WTC11 (cell line): ENCODE results near the gene SLC30A9. TPM values are rescaled to one million over a fixed set of nuclear protein-coding genes. Genes with fewer than 3 reads are reported as not detected.

Source experiments
- ATAC-seq: fragments of 200-7000 bp; cut with Tn5 transposase; 2 replicates; pipeline ENCODE4 v1.10.0; 2021; ENCODE audit warnings: mild to moderate bottlenecking, moderate library complexity
- CTCF ChIA-PET: fragments of 300-600 bp; sonication (Branson Sonifier 250); formaldehyde crosslinking; loops from one replicate; lab custom pipeline; 2021; ENCODE audit warnings: antibody characterized with exemption; lab: Charles Lee
- POLR2A ChIA-PET: fragments of 350-600 bp; sonication (Branson Sonifier 250); formaldehyde crosslinking; loops from one replicate; lab custom pipeline; 2021; ENCODE audit warnings: antibody characterized with exemption; lab: Charles Lee
- DNase-seq: peaks from one replicate; pipeline ENCODE4 v3.0.0; 2021; ENCODE audit warnings: low spot score
- H3K27ac Mint-ChIP-seq: 2 replicates; pipeline ENCODE4 v1.8.0; 2021; ENCODE audit warnings: mixed read lengths
- H3K27me3 Mint-ChIP-seq: 2 replicates; pipeline ENCODE4 v1.8.0; 2021; ENCODE audit warnings: low read depth, mild to moderate bottlenecking, moderate library complexity, mixed read lengths
- H3K36me3 Mint-ChIP-seq: 2 replicates; pipeline ENCODE4 v1.8.0; 2021; ENCODE audit warnings: mixed read lengths
- H3K4me1 Mint-ChIP-seq: 2 replicates; pipeline ENCODE4 v1.8.0; 2022; ENCODE audit warnings: mixed read lengths
- H3K4me3 Mint-ChIP-seq: 2 replicates; pipeline ENCODE4 v1.8.0; 2021; ENCODE audit warnings: mild to moderate bottlenecking, moderate library complexity, mixed read lengths
- H3K9me3 Mint-ChIP-seq: 2 replicates; pipeline ENCODE4 v1.8.0; 2021; ENCODE audit warnings: mixed read lengths
- CBFB ChIP-seq: sonication (generic); formaldehyde crosslinking; IDR thresholded peaks from 2 replicates; pipeline ENCODE4 v1.8.1; 2022; ENCODE audit warnings: mild to moderate bottlenecking, low read depth, missing genetic modification reagents
- CDX4 ChIP-seq: fragments of 250-450 bp; sonication (Bioruptor Pico); IDR thresholded peaks from 2 replicates; pipeline ENCODE4 v1.9.0; 2021; ENCODE audit warnings: moderate library complexity, mild to moderate bottlenecking, inconsistent platforms, borderline replicate concordance
- CREB1 ChIP-seq: sonication (generic); formaldehyde crosslinking; IDR thresholded peaks from 2 replicates; pipeline ENCODE4 v1.8.0; 2023; ENCODE audit warnings: mild to moderate bottlenecking, missing genetic modification reagents
- CREM ChIP-seq: sonication (generic); formaldehyde crosslinking; IDR thresholded peaks from 2 replicates; pipeline ENCODE4 v1.8.1; 2022; ENCODE audit warnings: mild to moderate bottlenecking, missing genetic modification reagents, moderate library complexity
- FOXJ3 ChIP-seq: sonication (generic); formaldehyde crosslinking; IDR thresholded peaks from 2 replicates; pipeline ENCODE4 v1.9.0; 2021; ENCODE audit warnings: missing genetic modification reagents, mild to moderate bottlenecking, borderline replicate concordance
- FOXP4 ChIP-seq: sonication (generic); formaldehyde crosslinking; IDR thresholded peaks from 2 replicates; pipeline ENCODE4 v1.8.0; 2022; ENCODE audit warnings: mild to moderate bottlenecking, missing genetic modification reagents
- GABPB1 ChIP-seq: sonication (generic); formaldehyde crosslinking; IDR thresholded peaks from 2 replicates; pipeline ENCODE4 v1.8.1; 2023; ENCODE audit warnings: mild to moderate bottlenecking, missing genetic modification reagents
- HMGA2 ChIP-seq: fragments of 250-450 bp; sonication (Bioruptor Pico); IDR thresholded peaks from 2 replicates; pipeline ENCODE4 v1.4.0; 2021; ENCODE audit warnings: mild to moderate bottlenecking, moderate library complexity
- HMGXB4 ChIP-seq: sonication (generic); formaldehyde crosslinking; IDR thresholded peaks from 2 replicates; pipeline ENCODE4 v1.8.1; 2023; ENCODE audit warnings: mild to moderate bottlenecking, moderate library complexity, missing genetic modification reagents
- MAX ChIP-seq: sonication (generic); formaldehyde crosslinking; IDR thresholded peaks from 2 replicates; pipeline ENCODE4 v1.8.0; 2022; ENCODE audit warnings: mild to moderate bottlenecking, missing genetic modification reagents
- MYBL2 ChIP-seq: sonication (generic); formaldehyde crosslinking; IDR thresholded peaks from 2 replicates; pipeline ENCODE4 v1.8.1; 2023; ENCODE audit warnings: mild to moderate bottlenecking, moderate library complexity, missing genetic modification reagents
- NFATC4 ChIP-seq: fragments of 250-450 bp; sonication (Bioruptor Pico); IDR thresholded peaks from 2 replicates; pipeline ENCODE4 v1.9.0; 2021; ENCODE audit warnings: mild to moderate bottlenecking
- NFYB ChIP-seq: sonication (generic); formaldehyde crosslinking; conservative IDR thresholded peaks from 2 replicates; pipeline ENCODE4 v1.8.0; 2022; ENCODE audit warnings: low read depth, missing genetic modification reagents
- NR3C1 ChIP-seq: sonication (generic); formaldehyde crosslinking; conservative IDR thresholded peaks from 2 replicates; pipeline ENCODE4 v1.8.1; 2023; ENCODE audit warnings: low read depth, mild to moderate bottlenecking, missing genetic modification reagents
- SMAD4 ChIP-seq: sonication (generic); formaldehyde crosslinking; IDR thresholded peaks from 2 replicates; pipeline ENCODE4 v1.8.0; 2022; ENCODE audit warnings: mild to moderate bottlenecking, missing genetic modification reagents
- TEAD4 ChIP-seq: sonication (generic); formaldehyde crosslinking; IDR thresholded peaks from 2 replicates; pipeline ENCODE4 v1.8.0; 2022; ENCODE audit warnings: mild to moderate bottlenecking, missing genetic modification reagents
- TP53 ChIP-seq: sonication (generic); formaldehyde crosslinking; IDR thresholded peaks from 2 replicates; pipeline ENCODE4 v1.8.1; 2023; ENCODE audit warnings: mild to moderate bottlenecking, missing genetic modification reagents
- USF2 ChIP-seq: sonication (generic); formaldehyde crosslinking; IDR thresholded peaks from 2 replicates; pipeline ENCODE4 v1.8.1; 2023; ENCODE audit warnings: mild to moderate bottlenecking, missing genetic modification reagents, moderate library complexity
- ZNF138 ChIP-seq: sonication (generic); formaldehyde crosslinking; conservative IDR thresholded peaks from 2 replicates; pipeline ENCODE4 v1.8.1; 2022; ENCODE audit warnings: mild to moderate bottlenecking, moderate library complexity, missing genetic modification reagents
- ZNF317 ChIP-seq: sonication (generic); formaldehyde crosslinking; IDR thresholded peaks from 2 replicates; pipeline ENCODE4 v1.8.1; 2023; ENCODE audit warnings: low read depth, mild to moderate bottlenecking, moderate library complexity, missing genetic modification reagents, borderline replicate concordance
- ZNF416 ChIP-seq: fragments of 250-450 bp; sonication (Bioruptor Pico); IDR thresholded peaks from 2 replicates; pipeline ENCODE4 v1.9.0; 2021; ENCODE audit warnings: mild to moderate bottlenecking, inconsistent platforms
- total RNA-seq: library from RNA; stranded (reverse); gene quantifications from 3 replicates; pipeline ENCODE4 v1.2.3, GENCODE V29; 2021
- TF ChIP-seq, protein P1 (sequence below): sonication (generic); formaldehyde crosslinking; IDR thresholded peaks from 2 replicates; pipeline ENCODE4 v1.8.1; 2023; ENCODE audit warnings: mild to moderate bottlenecking, missing genetic modification reagents, borderline replicate concordance
- TF ChIP-seq, protein P2 (sequence below): sonication (generic); formaldehyde crosslinking; IDR thresholded peaks from 2 replicates; pipeline ENCODE4 v1.8.0; 2022; ENCODE audit warnings: mild to moderate bottlenecking, missing genetic modification reagents
- TF ChIP-seq, protein P3 (sequence below): fragments of 250-450 bp; sonication (Bioruptor Pico); IDR thresholded peaks from 2 replicates; pipeline ENCODE4 v1.8.0; 2021; ENCODE audit warnings: mild to moderate bottlenecking

Gene SLC30A9
- total RNA-seq, 1 experiment from 2014 or later: 70.1 TPM

GRCh38 chr4:41990365-41991111 is at the start of gene SLC30A9 (continued):
- TF ChIP-seq, protein P1, sequence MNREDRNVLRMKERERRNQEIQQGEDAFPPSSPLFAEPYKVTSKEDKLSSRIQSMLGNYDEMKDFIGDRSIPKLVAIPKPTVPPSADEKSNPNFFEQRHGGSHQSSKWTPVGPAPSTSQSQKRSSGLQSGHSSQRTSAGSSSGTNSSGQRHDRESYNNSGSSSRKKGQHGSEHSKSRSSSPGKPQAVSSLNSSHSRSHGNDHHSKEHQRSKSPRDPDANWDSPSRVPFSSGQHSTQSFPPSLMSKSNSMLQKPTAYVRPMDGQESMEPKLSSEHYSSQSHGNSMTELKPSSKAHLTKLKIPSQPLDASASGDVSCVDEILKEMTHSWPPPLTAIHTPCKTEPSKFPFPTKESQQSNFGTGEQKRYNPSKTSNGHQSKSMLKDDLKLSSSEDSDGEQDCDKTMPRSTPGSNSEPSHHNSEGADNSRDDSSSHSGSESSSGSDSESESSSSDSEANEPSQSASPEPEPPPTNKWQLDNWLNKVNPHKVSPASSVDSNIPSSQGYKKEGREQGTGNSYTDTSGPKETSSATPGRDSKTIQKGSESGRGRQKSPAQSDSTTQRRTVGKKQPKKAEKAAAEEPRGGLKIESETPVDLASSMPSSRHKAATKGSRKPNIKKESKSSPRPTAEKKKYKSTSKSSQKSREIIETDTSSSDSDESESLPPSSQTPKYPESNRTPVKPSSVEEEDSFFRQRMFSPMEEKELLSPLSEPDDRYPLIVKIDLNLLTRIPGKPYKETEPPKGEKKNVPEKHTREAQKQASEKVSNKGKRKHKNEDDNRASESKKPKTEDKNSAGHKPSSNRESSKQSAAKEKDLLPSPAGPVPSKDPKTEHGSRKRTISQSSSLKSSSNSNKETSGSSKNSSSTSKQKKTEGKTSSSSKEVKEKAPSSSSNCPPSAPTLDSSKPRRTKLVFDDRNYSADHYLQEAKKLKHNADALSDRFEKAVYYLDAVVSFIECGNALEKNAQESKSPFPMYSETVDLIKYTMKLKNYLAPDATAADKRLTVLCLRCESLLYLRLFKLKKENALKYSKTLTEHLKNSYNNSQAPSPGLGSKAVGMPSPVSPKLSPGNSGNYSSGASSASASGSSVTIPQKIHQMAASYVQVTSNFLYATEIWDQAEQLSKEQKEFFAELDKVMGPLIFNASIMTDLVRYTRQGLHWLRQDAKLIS (CRISPR knock-in tag): no peak
- TF ChIP-seq CREB1 (CRISPR knock-in tag) (peak; percentile 69; the same call in 1 of the 2 replicates), HMGA2 (CRISPR knock-in tag) (no peak), USF2 (CRISPR knock-in tag) (0 out of 2 replicates have a peak, but pooled peaks have one; percentile 9), TEAD4 (no peak), FOXJ3 (CRISPR knock-in tag) (no peak), NFATC4 (no peak), TP53 (0 out of 2 replicates have a peak, but pooled peaks have one; percentile 59), SMAD4 (no peak), ZNF317 (CRISPR knock-in tag) (no peak), MAX (CRISPR knock-in tag) (0 out of 2 replicates have a peak, but pooled peaks have one; percentile 49), CREM (CRISPR knock-in tag) (peak; percentile 96), MYBL2 (peak; percentile 86; the same call in 1 of the 2 replicates), ZNF416 (CRISPR knock-in tag) (no peak), NFYB (CRISPR knock-in tag) (peak; percentile 51), ZNF138 (peak; percentile 68; the same call in 1 of the 2 replicates), GABPB1 (peak; percentile 83)

- Mint-ChIP-seq H3K9me3 (no peaks in the 10 kb centered on the region), H3K27me3 (no peaks in the 10 kb centered on the region), H3K4me1 (peaks cover 15% of the 10 kb centered on the region), H3K4me3 (no peak overlapping the region), H3K27ac (no peak overlapping the region), H3K36me3 (peaks cover 38% of the 10 kb centered on the region)
- TF ChIP-seq, protein P2, sequence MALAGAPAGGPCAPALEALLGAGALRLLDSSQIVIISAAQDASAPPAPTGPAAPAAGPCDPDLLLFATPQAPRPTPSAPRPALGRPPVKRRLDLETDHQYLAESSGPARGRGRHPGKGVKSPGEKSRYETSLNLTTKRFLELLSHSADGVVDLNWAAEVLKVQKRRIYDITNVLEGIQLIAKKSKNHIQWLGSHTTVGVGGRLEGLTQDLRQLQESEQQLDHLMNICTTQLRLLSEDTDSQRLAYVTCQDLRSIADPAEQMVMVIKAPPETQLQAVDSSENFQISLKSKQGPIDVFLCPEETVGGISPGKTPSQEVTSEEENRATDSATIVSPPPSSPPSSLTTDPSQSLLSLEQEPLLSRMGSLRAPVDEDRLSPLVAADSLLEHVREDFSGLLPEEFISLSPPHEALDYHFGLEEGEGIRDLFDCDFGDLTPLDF (CRISPR knock-in tag): no peak
- TF ChIP-seq CDX4: no peak
- TF ChIP-seq HMGXB4 (CRISPR knock-in tag): no peak
- TF ChIP-seq CREM (CRISPR knock-in tag): no peak
- TF ChIP-seq FOXP4 (CRISPR knock-in tag): no peak
- no peak for TF ChIP-seq NR3C1 (CRISPR knock-in tag)
- TF ChIP-seq, protein P3, sequence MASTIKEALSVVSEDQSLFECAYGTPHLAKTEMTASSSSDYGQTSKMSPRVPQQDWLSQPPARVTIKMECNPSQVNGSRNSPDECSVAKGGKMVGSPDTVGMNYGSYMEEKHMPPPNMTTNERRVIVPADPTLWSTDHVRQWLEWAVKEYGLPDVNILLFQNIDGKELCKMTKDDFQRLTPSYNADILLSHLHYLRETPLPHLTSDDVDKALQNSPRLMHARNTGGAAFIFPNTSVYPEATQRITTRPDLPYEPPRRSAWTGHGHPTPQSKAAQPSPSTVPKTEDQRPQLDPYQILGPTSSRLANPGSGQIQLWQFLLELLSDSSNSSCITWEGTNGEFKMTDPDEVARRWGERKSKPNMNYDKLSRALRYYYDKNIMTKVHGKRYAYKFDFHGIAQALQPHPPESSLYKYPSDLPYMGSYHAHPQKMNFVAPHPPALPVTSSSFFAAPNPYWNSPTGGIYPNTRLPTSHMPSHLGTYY (CRISPR knock-in tag): no peak
- TF ChIP-seq CBFB (CRISPR knock-in tag): no peak
- no peak for TF ChIP-seq NFATC4
- TF ChIP-seq MYBL2: no peak
- POLR2A ChIA-PET: no interaction called here
- no peak for ATAC-seq
- no peak for DNase-seq
- CTCF ChIA-PET: no interaction called here
These were observed 49.5 kb upstream of the SLC30A9 start for GRCh38 chr4:41940834-41941233.
